GM18499 (cell line): ENCODE data around the gene EDN2.

Source experiments
- ATAC-seq: cut with Tn5 transposase; IDR thresholded peaks from one replicate; pipeline ENCODE4 v1.9.1; 2021; ENCODE audit warnings: moderate number of reproducible peaks; ENCODE audit not compliant: insufficient read depth, unreplicated experiment

Gene EDN2

GRCh38 chr1:41471658-41472057 is 12.8 kb downstream of the EDN2 start:
- no peak for ATAC-seq

GRCh38 chr1:41469706-41470105 is 14.8 kb downstream of the EDN2 start:
- ATAC-seq, result no peak

- ATAC-seq, result no peak
Observed at GRCh38 chr1:41468122-41468762, 16.2 kb downstream of the EDN2 start.

- no peak for ATAC-seq
Observed at GRCh38 chr1:41467673-41468072, 16.8 kb downstream of the EDN2 start.

- ATAC-seq, result no peak
Observed at GRCh38 chr1:41466146-41466545, 18.3 kb downstream of the EDN2 start.

- ATAC-seq, result no peak
Observed at GRCh38 chr1:41465741-41466140, 18.7 kb downstream of the EDN2 start.

GRCh38 chr1:41464885-41465284 is 19.6 kb downstream of the EDN2 start:
- no peak for ATAC-seq

- no peak for ATAC-seq
Observed at GRCh38 chr1:41463516-41463915, 21.0 kb downstream of the EDN2 start.

GRCh38 chr1:41462680-41463004 is 21.8 kb downstream of the EDN2 start:
- ATAC-seq, result no peak

GRCh38 chr1:41461790-41462679 is 22.4 kb downstream of the EDN2 start:
- no peak for ATAC-seq

- ATAC-seq, result no peak
Observed at GRCh38 chr1:41456847-41457540, 27.5 kb downstream of the EDN2 start.

GRCh38 chr1:41455479-41456332 is 28.8 kb downstream of the EDN2 start:
- ATAC-seq, result no peak

- no peak for ATAC-seq
Observed at GRCh38 chr1:41454406-41454805, 30.1 kb downstream of the EDN2 start.

GRCh38 chr1:41452704-41453290 is 31.7 kb downstream of the EDN2 start:
- ATAC-seq, result no peak

- no peak for ATAC-seq
Observed at GRCh38 chr1:41450747-41451285, 33.7 kb downstream of the EDN2 start.

GRCh38 chr1:41449326-41449921 is 35.1 kb downstream of the EDN2 start:
- no peak for ATAC-seq

- no peak for ATAC-seq
Observed at GRCh38 chr1:41448821-41449220, 35.7 kb downstream of the EDN2 start.

GRCh38 chr1:41447995-41448770 is 36.3 kb downstream of the EDN2 start:
- no peak for ATAC-seq
